Measurements from ENCODE around the gene PXMP2.

PXMP2 gene

GRCh38 chr12:132741620-132742019, 54.2 kb downstream of the PXMP2 start:
- Histone ChIP-seq H3K27me3 (ENCODE audit: insufficient read depth, low read length) (no peaks in the 10 kb centered on the region), H3K4ac (ENCODE audit: low read depth, low read length) (no peak overlapping the region), H2BK12ac (ENCODE audit: low read length) (no peak overlapping the region), H3K27ac (ENCODE audit: low read depth, low read length) (no peak overlapping the region), H3K4me3 (ENCODE audit: low read depth, low read length) (no peak overlapping the region), H2BK5ac (ENCODE audit: low read depth, low read length, poor library complexity) (no peak overlapping the region), H3K4me2 (ENCODE audit: low read length) (no peak overlapping the region), H3K9me3 (ENCODE audit: insufficient read depth, low read depth, low read length) (peaks cover 2% of the 10 kb centered on the region), H3K23ac (ENCODE audit: low read length) (no peak overlapping the region), H3K9ac (ENCODE audit: low read length) (no peak overlapping the region), H3K79me2 (ENCODE audit: control insufficient read depth, insufficient read depth, low read length, poor library complexity) (no peaks in the 10 kb centered on the region), H4K12ac (ENCODE audit: low read depth, low read length) (no peak overlapping the region), H4K8ac (ENCODE audit: low read depth, low read length) (no peak overlapping the region), H4K91ac (ENCODE audit: low read depth, low read length) (no peak overlapping the region), H3K36me3 (ENCODE audit: control insufficient read depth in 1 of 2, insufficient read depth in 2 of 2, low read length in 2 of 2) (peaks cover 61 to 74% of the 10 kb centered on the region in 2 experiments), H3K18ac (ENCODE audit: low read length) (no peak overlapping the region), H3K79me1 (ENCODE audit: low read length) (no peaks in the 10 kb centered on the region), H3K14ac (ENCODE audit: low read length) (no peak overlapping the region), H3K4me1 (ENCODE audit: control insufficient read depth in 1 of 2, insufficient read depth in 2 of 2, low read length in 2 of 2) (no peaks in the 10 kb centered on the region), H2AK5ac (ENCODE audit: low read length) (no peak overlapping the region), H2AFZ (ENCODE audit: insufficient read depth, low read length, poor library complexity) (no peak overlapping the region), H2BK120ac (ENCODE audit: insufficient read depth, low read length, poor library complexity) (no peak overlapping the region)
- no peak for DNase-seq
- WGBS (ENCODE audit: extremely low coverage, insufficient coverage, insufficient read length) = no CpG with 5 or more reads among the region's 8 CpGs

- WGBS (ENCODE audit: extremely low coverage, insufficient coverage, insufficient read length) = no CpG with 5 or more reads among the region's 13 CpGs
Measured at GRCh38 chr12:132743831-132744230, 56.4 kb downstream of the PXMP2 start.

GRCh38 chr12:132746613-132747012, 59.2 kb downstream of the PXMP2 start:
- Histone ChIP-seq H2BK120ac (ENCODE audit: insufficient read depth, low read length, poor library complexity) (no peak overlapping the region), H3K27ac (ENCODE audit: low read depth, low read length) (no peak overlapping the region), H3K4ac (ENCODE audit: low read depth, low read length) (no peak overlapping the region), H2AK5ac (ENCODE audit: low read length) (no peak overlapping the region), H3K79me2 (ENCODE audit: control insufficient read depth, insufficient read depth, low read length, poor library complexity) (no peaks in the 10 kb centered on the region), H3K27me3 (ENCODE audit: insufficient read depth, low read length) (no peaks in the 10 kb centered on the region), H3K79me1 (ENCODE audit: low read length) (no peaks in the 10 kb centered on the region), H3K14ac (ENCODE audit: low read length) (no peak overlapping the region), H3K36me3 (ENCODE audit: control insufficient read depth in 1 of 2, insufficient read depth in 2 of 2, low read length in 2 of 2) (peaks cover 70 to 81% of the 10 kb centered on the region in 2 experiments), H3K9me3 (ENCODE audit: insufficient read depth, low read depth, low read length) (peaks cover 2% of the 10 kb centered on the region), H3K23ac (ENCODE audit: low read length) (no peak overlapping the region), H3K4me3 (ENCODE audit: low read depth, low read length) (no peak overlapping the region), H2BK12ac (ENCODE audit: low read length) (no peak overlapping the region), H4K91ac (ENCODE audit: low read depth, low read length) (no peak overlapping the region), H3K9ac (ENCODE audit: low read length) (no peak overlapping the region), H2AFZ (ENCODE audit: insufficient read depth, low read length, poor library complexity) (no peak overlapping the region), H3K18ac (ENCODE audit: low read length) (no peak overlapping the region), H4K8ac (ENCODE audit: low read depth, low read length) (no peak overlapping the region), H3K4me1 (ENCODE audit: control insufficient read depth in 1 of 2, insufficient read depth in 2 of 2, low read length in 2 of 2) (no peaks in the 10 kb centered on the region), H2BK5ac (ENCODE audit: low read depth, low read length, poor library complexity) (no peak overlapping the region), H4K12ac (ENCODE audit: low read depth, low read length) (no peak overlapping the region), H3K4me2 (ENCODE audit: low read length) (no peak overlapping the region)
- DNase-seq = no peak
- WGBS (ENCODE audit: extremely low coverage, insufficient coverage, insufficient read length) = no CpG with 5 or more reads among the region's 3 CpGs

More at GRCh38 chr12:132743831-132744230, 56.4 kb downstream of the PXMP2 start:
- Histone ChIP-seq H3K4me3 (ENCODE audit: low read depth, low read length) (no peak overlapping the region), H2BK5ac (ENCODE audit: low read depth, low read length, poor library complexity) (no peak overlapping the region), H2AK5ac (ENCODE audit: low read length) (no peak overlapping the region), H3K79me2 (ENCODE audit: control insufficient read depth, insufficient read depth, low read length, poor library complexity) (no peaks in the 10 kb centered on the region), H3K23ac (ENCODE audit: low read length) (no peak overlapping the region), H3K27me3 (ENCODE audit: insufficient read depth, low read length) (no peaks in the 10 kb centered on the region), H4K91ac (ENCODE audit: low read depth, low read length) (no peak overlapping the region), H3K4ac (ENCODE audit: low read depth, low read length) (no peak overlapping the region), H3K9ac (ENCODE audit: low read length) (no peak overlapping the region), H2BK120ac (ENCODE audit: insufficient read depth, low read length, poor library complexity) (no peak overlapping the region), H3K9me3 (ENCODE audit: insufficient read depth, low read depth, low read length) (peaks cover 2% of the 10 kb centered on the region), H3K36me3 (ENCODE audit: control insufficient read depth in 1 of 2, insufficient read depth in 2 of 2, low read length in 2 of 2) (peaks cover 67 to 80% of the 10 kb centered on the region in 2 experiments), H3K14ac (ENCODE audit: low read length) (no peak overlapping the region), H3K4me1 (ENCODE audit: control insufficient read depth in 1 of 2, insufficient read depth in 2 of 2, low read length in 2 of 2) (no peaks in the 10 kb centered on the region), H3K4me2 (ENCODE audit: low read length) (no peak overlapping the region), H3K18ac (ENCODE audit: low read length) (no peak overlapping the region), H4K8ac (ENCODE audit: low read depth, low read length) (no peak overlapping the region), H4K12ac (ENCODE audit: low read depth, low read length) (no peak overlapping the region), H2AFZ (ENCODE audit: insufficient read depth, low read length, poor library complexity) (no peak overlapping the region), H2BK12ac (ENCODE audit: low read length) (no peak overlapping the region), H3K27ac (ENCODE audit: low read depth, low read length) (no peak overlapping the region), H3K79me1 (ENCODE audit: low read length) (no peaks in the 10 kb centered on the region)
- DNase-seq = no peak

- no peak overlapping the region for H4K8ac ChIP-seq (ENCODE audit: low read depth, low read length)
Measured at GRCh38 chr12:132747395-132747794, 60.0 kb downstream of the PXMP2 start.

More at GRCh38 chr12:132747395-132747794, 60.0 kb downstream of the PXMP2 start:
- Histone ChIP-seq H3K14ac (ENCODE audit: low read length) (no peak overlapping the region), H3K4me3 (ENCODE audit: low read depth, low read length) (no peak overlapping the region), H3K36me3 (ENCODE audit: control insufficient read depth in 1 of 2, insufficient read depth in 2 of 2, low read length in 2 of 2) (peaks cover 74 to 82% of the 10 kb centered on the region in 2 experiments), H3K23ac (ENCODE audit: low read length) (no peak overlapping the region), H4K91ac (ENCODE audit: low read depth, low read length) (no peak overlapping the region), H3K79me2 (ENCODE audit: control insufficient read depth, insufficient read depth, low read length, poor library complexity) (no peaks in the 10 kb centered on the region), H3K27ac (ENCODE audit: low read depth, low read length) (no peak overlapping the region), H3K9ac (ENCODE audit: low read length) (no peak overlapping the region), H2AK5ac (ENCODE audit: low read length) (no peak overlapping the region), H3K18ac (ENCODE audit: low read length) (no peak overlapping the region), H2BK12ac (ENCODE audit: low read length) (no peak overlapping the region), H3K9me3 (ENCODE audit: insufficient read depth, low read depth, low read length) (peaks cover 2% of the 10 kb centered on the region), H2BK120ac (ENCODE audit: insufficient read depth, low read length, poor library complexity) (no peak overlapping the region), H2AFZ (ENCODE audit: insufficient read depth, low read length, poor library complexity) (no peak overlapping the region), H3K4me2 (ENCODE audit: low read length) (no peak overlapping the region), H2BK5ac (ENCODE audit: low read depth, low read length, poor library complexity) (no peak overlapping the region), H3K4me1 (ENCODE audit: control insufficient read depth in 1 of 2, insufficient read depth in 2 of 2, low read length in 2 of 2) (no peaks in the 10 kb centered on the region), H3K27me3 (ENCODE audit: insufficient read depth, low read length) (no peaks in the 10 kb centered on the region), H3K4ac (ENCODE audit: low read depth, low read length) (no peak overlapping the region), H3K79me1 (ENCODE audit: low read length) (no peaks in the 10 kb centered on the region), H4K12ac (ENCODE audit: low read depth, low read length) (no peak overlapping the region)
- no CpG with 5 or more reads among the region's 11 CpGs for whole genome bisulfite sequencing (ENCODE audit: extremely low coverage, insufficient coverage, insufficient read length)
- no peak for DNase-seq

Measured in trophoblast cell (in vitro differentiated cells and primary cell).